Activated CD4-positive, alpha-beta T cell treated with anti-CD3 and anti-CD28 coated beads, Interleukin-2, amount 10 ng/mL, durations not matched to agents 7 days and 5 days (primary cell): ENCODE results near the gene GABBR2. TPM values are rescaled to one million over a fixed set of nuclear protein-coding genes. Genes with fewer than 3 reads are reported as not detected.
"Not testable (repeated sequence)": the region's sequence is repeated elsewhere in the genome, so short reads cannot be mapped to it uniquely, and the experiment has no call there.

Source experiments
- CTCF ChIA-PET: fragments of 350-600 bp; sonication (Branson Sonifier 250); formaldehyde crosslinking; loops from one replicate; lab custom pipeline; 2021; ENCODE audit warnings: antibody characterized with exemption; lab: Charles Lee
- POLR2A ChIA-PET: fragments of 350-600 bp; sonication (Branson Sonifier 250); formaldehyde crosslinking; loops from one replicate; lab custom pipeline; 2021; ENCODE audit warnings: antibody characterized with exemption; lab: Charles Lee
- DNase-seq: peaks from one replicate; pipeline ENCODE4 v3.0.0-alpha.2; 2020
- H3K27ac Mint-ChIP-seq: one replicate; pipeline ENCODE4 v1.8.0; 2021; ENCODE audit warnings: mild to moderate bottlenecking, moderate library complexity, mixed read lengths
- H3K27me3 Mint-ChIP-seq: one replicate; pipeline ENCODE4 v1.8.0; 2021; ENCODE audit warnings: mixed read lengths
- H3K36me3 Mint-ChIP-seq: one replicate; pipeline ENCODE4 v1.8.0; 2021; ENCODE audit warnings: low read depth, mixed read lengths
- H3K4me1 Mint-ChIP-seq: one replicate; pipeline ENCODE4 v1.8.0; 2021; ENCODE audit warnings: mixed read lengths
- H3K4me3 Mint-ChIP-seq: one replicate; pipeline ENCODE4 v1.8.0; 2021; ENCODE audit warnings: mild to moderate bottlenecking, moderate library complexity, mixed read lengths
- H3K9me3 Mint-ChIP-seq: one replicate; pipeline ENCODE4 v1.8.0; 2021; ENCODE audit warnings: mixed read lengths
- total RNA-seq, 2 experiments: library from RNA; stranded (reverse); gene quantifications; one replicate each; pipeline ENCODE4 v1.2.3, GENCODE V29; 2021

The GABBR2 gene
- total RNA-seq, 2 experiments from 2014 or later, result not detected

DNA sequence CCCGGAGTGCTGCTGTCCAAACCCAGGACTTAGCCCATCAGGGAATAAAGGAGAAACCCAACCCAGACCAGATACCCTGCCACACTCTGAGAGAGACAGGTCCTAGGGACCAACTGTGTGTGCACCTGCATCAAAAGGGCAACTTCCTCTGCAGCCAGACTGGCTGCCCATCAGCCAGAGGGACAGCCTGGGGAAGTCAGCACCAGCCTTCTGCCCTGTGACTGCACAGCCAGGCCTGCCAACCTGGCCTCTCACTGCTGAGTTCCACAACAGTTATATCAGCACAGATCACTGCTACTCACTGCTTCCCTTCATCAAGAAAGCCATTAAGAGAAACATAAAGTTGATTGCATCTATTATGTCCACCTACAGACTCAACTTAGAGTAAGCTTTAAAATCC is 18.0 kb downstream of the GABBR2 start:
- peaks cover 4% of the 10 kb centered on the region for H3K4me1 Mint-ChIP-seq
- no peak for DNase-seq
- H3K9me3 Mint-ChIP-seq, result no peaks in the 10 kb centered on the region
- ChIA-PET POLR2A (no interaction called here), CTCF (no interaction called here)
- peaks cover 5% of the 10 kb centered on the region for H3K27me3 Mint-ChIP-seq
- no peak overlapping the region for H3K4me3 Mint-ChIP-seq
- H3K27ac Mint-ChIP-seq, result no peak overlapping the region
- no peaks in the 10 kb centered on the region for H3K36me3 Mint-ChIP-seq

DNA sequence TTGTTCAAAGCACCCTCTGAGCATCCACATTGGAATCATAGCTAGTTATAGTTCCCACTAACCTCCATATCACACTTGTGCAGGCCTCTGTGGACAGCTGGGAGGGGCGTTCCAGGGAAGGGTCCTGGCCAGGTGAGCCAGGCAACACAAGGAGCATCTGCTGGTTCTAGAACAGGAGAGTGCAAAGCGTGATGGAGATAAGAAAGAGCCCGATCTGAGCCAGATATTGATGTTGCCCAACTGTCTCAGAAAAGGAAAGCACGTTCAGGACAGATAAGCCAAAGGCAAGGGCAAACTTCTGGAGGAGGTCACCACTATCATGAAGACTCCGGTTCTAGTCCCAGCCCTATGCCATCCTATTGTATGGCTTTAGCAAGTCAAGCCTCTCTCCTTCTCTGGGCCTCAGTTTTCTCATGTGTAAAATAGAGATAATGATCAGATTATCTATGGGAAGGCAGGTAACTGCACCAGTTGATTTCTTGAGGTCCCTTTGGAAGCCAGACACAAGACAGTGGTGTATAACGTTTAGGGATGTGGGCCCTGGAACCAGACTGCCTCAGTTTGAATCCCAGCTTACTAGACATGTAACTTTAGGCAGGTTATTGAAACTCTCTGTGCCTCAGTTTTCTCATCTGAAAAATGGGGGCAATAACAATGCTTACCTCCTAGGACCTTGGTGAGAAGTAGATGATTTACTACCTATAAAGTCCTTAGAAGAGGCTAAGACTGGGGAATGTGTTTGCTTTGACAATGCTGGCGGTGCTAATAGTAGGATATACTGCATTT is 19.8 kb downstream of the GABBR2 start:
- CTCF ChIA-PET, result no interaction called here
- no peak for DNase-seq
- H3K9me3 Mint-ChIP-seq, result no peaks in the 10 kb centered on the region

DNA sequence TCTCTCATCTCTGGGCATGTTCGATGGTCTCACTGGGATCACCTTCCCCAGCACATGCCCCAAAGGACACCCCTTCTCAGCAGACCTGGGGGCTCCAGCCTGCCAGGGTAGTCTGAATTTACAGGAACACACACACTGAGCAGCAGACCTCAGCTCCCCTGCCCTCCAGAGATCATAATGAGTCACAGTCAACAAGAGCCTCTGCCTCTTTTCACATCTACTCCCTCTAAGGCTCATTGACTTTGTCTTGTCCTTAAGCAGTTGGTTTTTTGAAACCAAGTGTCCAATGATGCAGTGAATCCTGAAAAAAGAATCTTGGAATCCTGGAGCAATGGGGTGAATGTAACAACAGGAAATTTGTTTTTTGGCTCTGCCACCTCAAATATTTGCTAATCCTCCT is 20.8 kb downstream of the GABBR2 start:
- Mint-ChIP-seq H3K27me3 (peaks cover 3% of the 10 kb centered on the region), H3K4me3 (no peak overlapping the region), H3K9me3 (no peaks in the 10 kb centered on the region), H3K36me3 (no peaks in the 10 kb centered on the region), H3K4me1 (peaks cover 4% of the 10 kb centered on the region), H3K27ac (no peak overlapping the region)
- ChIA-PET POLR2A (no interaction called here), CTCF (no interaction called here)
- DNase-seq, result no peak

More for the DNA sequence above, 19.8 kb downstream of the GABBR2 start:
- peaks cover 5% of the 10 kb centered on the region for H3K27me3 Mint-ChIP-seq
- POLR2A ChIA-PET, result interaction anchor here (0.6 kb wide), 1 partner anchor 718 kb away, joined by 3 read pairs; no protein-coding TSS in a partner anchor
- H3K36me3 Mint-ChIP-seq, result no peaks in the 10 kb centered on the region
- peaks cover 4% of the 10 kb centered on the region for H3K4me1 Mint-ChIP-seq
- no peak overlapping the region for H3K27ac Mint-ChIP-seq
- no peak overlapping the region for H3K4me3 Mint-ChIP-seq

DNA sequence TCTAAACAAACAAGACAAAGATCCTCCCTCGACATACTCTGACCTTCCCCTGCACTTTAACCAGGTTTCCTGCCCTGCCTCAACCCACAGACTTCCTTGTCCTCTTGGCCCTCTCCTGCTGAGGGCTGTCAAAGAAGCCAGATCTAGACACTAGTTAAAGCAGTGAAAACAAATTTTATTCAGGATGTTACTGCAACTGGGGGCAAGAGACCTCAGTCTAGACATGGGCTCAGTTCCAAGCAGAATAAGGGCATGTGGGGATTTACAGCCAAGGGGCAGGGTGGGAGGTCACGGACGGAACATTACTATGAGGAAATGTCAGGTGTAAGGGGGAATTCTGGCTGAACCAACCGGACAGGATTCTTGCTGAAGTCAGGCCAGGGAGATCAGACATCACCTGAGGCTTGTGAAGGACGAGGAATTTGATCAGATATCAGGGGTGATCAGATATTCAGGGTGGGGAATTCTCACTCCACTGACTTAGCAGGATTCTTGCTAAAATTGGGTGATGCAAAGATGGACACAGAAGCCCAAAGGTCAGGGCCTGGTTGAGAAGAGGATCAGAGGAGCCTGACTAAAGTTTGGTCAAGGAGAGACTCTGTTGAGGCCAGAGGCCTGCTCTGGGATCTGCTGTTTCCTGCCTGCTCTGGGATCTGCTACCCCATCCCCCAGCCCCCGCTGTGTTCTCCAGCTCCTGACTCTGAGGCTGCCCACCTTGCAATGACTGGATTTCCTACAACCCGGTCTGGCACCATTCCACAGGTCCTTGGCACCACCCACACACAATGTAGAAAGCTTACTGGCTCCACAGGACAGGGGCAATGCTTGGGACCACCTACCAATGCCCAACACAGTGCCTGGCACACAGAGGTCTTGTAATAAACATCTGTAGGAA is 21.5 kb downstream of the GABBR2 start:
- CTCF ChIA-PET, result no interaction called here
- no peak for DNase-seq
- Mint-ChIP-seq H3K4me1 (peaks cover 4% of the 10 kb centered on the region), H3K9me3 (no peaks in the 10 kb centered on the region), H3K27ac (no peak overlapping the region), H3K27me3 (peaks cover 3% of the 10 kb centered on the region), H3K4me3 (no peak overlapping the region), H3K36me3 (no peaks in the 10 kb centered on the region)
- POLR2A ChIA-PET, result no interaction called here

DNA sequence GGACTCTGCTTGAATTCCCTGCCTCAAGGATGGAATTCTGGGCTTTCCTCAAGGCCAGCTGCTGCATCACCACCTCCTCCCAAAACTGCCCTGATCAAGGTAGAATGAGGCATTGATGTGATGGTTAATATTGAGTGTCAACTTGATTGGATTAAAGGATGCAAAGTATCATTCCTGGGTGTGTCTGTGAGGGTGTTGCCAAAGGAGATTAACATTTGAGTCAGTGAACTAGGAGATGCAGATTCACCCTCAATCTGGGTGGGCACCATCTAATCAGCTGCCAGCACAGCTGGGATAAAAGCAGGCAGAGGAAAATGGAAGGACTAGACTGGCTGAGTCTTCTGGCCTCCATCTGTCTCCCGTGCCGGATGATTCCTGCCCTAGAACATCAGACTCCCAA is 23.9 kb downstream of the GABBR2 start:
- H3K36me3 Mint-ChIP-seq, H3K27ac Mint-ChIP-seq, H3K4me3 Mint-ChIP-seq, DNase-seq, POLR2A ChIA-PET, H3K4me1 Mint-ChIP-seq, CTCF ChIA-PET, H3K9me3 Mint-ChIP-seq, H3K27me3 Mint-ChIP-seq: not testable (repeated sequence)

DNA sequence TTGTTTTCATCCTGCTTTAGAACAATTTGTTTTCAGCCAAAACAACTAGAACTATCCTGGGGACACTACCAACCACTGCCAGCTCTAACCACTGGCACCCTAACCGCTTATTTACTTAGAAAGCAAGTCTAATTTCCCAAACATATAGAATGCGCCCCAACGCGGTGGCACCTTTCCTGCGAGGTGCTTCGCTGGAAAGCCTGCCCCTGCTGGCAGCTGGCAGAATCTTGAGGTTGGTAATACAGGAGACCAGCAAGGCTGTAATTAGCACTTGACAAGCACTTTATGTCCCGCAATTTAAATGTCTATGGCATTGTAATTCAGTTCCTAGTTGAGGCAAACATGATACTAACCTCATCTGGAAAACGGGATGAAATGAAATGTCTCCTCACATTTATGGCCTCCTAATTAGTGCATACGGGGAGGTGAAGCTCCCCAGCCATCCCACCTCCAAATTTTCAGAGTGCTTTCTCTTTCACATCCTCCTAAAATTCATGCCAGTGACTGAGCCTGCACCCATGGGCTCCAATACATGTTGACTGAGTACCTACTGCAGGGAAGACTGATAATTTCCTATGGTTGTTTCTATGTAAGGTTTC is 30.4 kb downstream of the GABBR2 start:
- POLR2A ChIA-PET, result no interaction called here
- peaks cover 24% of the 10 kb centered on the region for H3K27me3 Mint-ChIP-seq
- no peaks in the 10 kb centered on the region for H3K4me1 Mint-ChIP-seq
- H3K9me3 Mint-ChIP-seq, result no peaks in the 10 kb centered on the region
- no peak overlapping the region for H3K27ac Mint-ChIP-seq
- no peak overlapping the region for H3K4me3 Mint-ChIP-seq
- peak; percentile 12 for DNase-seq
- H3K36me3 Mint-ChIP-seq, result no peaks in the 10 kb centered on the region
- CTCF ChIA-PET, result no interaction called here

DNA sequence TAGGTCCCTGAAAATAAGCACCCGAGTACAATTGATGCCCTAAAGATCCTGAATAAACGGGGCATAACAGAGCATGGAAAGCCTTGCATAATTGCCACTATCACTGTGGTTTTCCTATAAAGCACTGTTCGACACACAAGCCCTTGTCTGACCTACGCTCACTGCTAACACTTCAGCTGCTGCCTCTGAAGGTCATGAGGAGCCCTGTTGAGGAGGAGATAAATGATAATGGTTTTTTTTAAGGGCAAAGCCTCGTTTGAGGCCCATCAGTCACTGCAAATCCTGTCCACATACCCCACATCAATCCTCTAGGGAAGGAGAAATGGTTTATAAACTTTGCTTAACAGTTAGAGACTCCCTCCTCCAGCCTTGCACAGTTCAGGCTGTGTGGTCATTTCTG is 35.1 kb downstream of the GABBR2 start:
- H3K36me3 Mint-ChIP-seq, result no peaks in the 10 kb centered on the region

DNA sequence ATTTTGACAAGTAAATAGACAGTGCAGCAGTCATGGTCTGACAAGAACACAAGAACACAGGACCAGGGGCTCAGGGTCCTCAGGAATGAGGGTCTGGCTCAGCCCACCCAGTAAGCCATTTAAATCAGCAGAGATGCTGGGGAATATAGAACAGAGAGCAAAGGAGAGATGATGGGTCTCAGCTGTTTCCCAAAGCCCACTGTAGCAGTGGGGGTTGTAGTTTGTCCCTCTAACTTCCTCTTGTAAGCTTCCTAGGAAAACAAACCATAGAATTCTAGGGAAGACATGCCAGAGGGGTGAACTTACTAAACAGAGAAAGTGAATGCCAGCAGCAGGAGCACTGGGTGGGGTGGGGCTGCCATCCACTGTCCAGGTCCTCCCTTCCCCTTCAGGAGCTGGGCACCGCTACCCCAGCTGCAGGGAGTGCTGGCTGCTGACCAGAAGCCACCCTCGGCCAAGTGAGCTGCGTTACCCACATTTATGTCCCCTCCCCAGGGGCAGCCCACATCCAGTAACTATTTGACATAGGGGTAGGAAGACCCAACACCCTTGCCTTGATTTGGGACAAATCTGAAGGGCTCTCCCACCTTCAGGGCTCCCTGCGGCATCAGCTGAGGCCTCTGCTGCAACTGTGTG is 41.6 kb downstream of the GABBR2 start:
- no peaks in the 10 kb centered on the region for H3K4me1 Mint-ChIP-seq
- CTCF ChIA-PET, result no interaction called here
- H3K9me3 Mint-ChIP-seq, result no peaks in the 10 kb centered on the region
- no peak overlapping the region for H3K4me3 Mint-ChIP-seq
- H3K27me3 Mint-ChIP-seq, result peaks cover 12% of the 10 kb centered on the region
- POLR2A ChIA-PET, result no interaction called here
- DNase-seq, result no peak
- no peaks in the 10 kb centered on the region for H3K36me3 Mint-ChIP-seq
- H3K27ac Mint-ChIP-seq, result no peak overlapping the region

More for the DNA sequence above, 35.1 kb downstream of the GABBR2 start:
- POLR2A ChIA-PET, result no interaction called here
- no peak for DNase-seq
- no peaks in the 10 kb centered on the region for H3K9me3 Mint-ChIP-seq
- no peaks in the 10 kb centered on the region for H3K4me1 Mint-ChIP-seq
- no peak overlapping the region for H3K4me3 Mint-ChIP-seq
- peaks cover 21% of the 10 kb centered on the region for H3K27me3 Mint-ChIP-seq
- CTCF ChIA-PET, result no interaction called here
- H3K27ac Mint-ChIP-seq, result no peak overlapping the region

DNA sequence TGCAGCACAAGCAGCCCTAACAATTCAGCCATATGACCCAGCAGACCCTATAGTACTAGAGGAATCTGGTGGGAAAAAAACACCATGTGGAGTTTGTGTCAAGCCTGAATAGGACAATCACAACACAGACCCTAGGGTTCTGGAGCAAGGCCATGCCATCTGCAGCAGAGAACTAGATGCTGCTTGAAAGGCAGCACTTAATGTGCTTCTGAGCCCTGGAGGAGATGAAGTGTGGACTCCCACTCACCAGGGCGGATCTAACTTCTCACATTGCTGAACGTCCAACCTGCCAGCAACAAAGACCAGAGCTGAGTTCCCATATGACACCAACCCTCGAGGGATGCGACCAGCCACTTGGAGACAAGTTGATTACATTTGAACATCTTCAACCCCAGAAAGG is 43.2 kb downstream of the GABBR2 start:
- ChIA-PET POLR2A (no interaction called here), CTCF (no interaction called here)
- no peak for DNase-seq
- Mint-ChIP-seq H3K36me3 (no peaks in the 10 kb centered on the region), H3K4me1 (no peaks in the 10 kb centered on the region), H3K27me3 (peaks cover 3% of the 10 kb centered on the region), H3K27ac (no peak overlapping the region), H3K4me3 (no peak overlapping the region), H3K9me3 (no peaks in the 10 kb centered on the region)

DNA sequence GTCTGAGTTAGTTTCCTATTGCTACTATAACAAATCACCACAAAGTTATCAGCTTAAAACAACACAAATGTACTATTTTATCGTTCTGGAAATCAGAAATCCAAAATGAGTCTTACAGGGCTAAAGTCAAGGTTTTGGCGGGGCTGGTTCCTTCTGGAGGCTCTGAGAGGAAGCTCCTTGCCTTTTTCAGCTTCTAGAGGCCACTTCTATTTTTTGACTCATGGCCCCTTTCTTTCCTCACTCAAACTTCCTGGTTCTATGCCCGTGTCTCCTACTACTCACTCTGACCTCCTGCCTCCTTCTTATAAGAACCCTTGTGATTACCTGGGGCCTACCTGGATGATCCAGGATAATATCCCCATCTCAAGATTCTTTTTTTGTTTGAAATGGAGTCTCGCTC is 48.2 kb downstream of the GABBR2 start:
- DNase-seq, result no peak
- peaks cover 3% of the 10 kb centered on the region for H3K27me3 Mint-ChIP-seq
- ChIA-PET POLR2A (interaction anchor here (0.7 kb wide), 2 partner anchors 275 to 673 kb away, joined by 3 read pairs; no protein-coding TSS in a partner anchor), CTCF (no interaction called here)
- no peaks in the 10 kb centered on the region for H3K9me3 Mint-ChIP-seq
- H3K4me3 Mint-ChIP-seq, result no peak overlapping the region
- no peaks in the 10 kb centered on the region for H3K36me3 Mint-ChIP-seq
- H3K4me1 Mint-ChIP-seq, result no peaks in the 10 kb centered on the region
- no peak overlapping the region for H3K27ac Mint-ChIP-seq

DNA sequence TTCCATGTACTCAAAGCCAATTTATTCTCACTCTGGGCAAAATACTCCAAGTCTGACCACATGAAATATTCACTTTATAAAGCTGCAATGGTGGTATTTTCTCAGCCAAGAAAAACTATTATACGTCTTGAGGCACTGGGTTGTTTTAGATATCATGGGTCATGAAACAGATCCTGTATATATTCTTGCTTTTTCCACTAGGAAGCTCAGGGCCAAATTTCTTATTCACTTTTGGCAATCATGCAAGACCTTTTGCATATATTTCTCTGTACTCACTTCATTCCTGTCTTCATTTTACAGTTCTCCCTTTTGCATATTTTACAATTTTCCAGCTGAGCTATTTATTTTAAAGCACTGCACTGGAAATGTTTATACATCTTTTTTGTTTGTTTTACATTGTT is 49.8 kb downstream of the GABBR2 start:
- Mint-ChIP-seq H3K9me3 (no peaks in the 10 kb centered on the region), H3K4me1 (no peaks in the 10 kb centered on the region), H3K36me3 (no peaks in the 10 kb centered on the region), H3K4me3 (no peak overlapping the region), H3K27me3 (peaks cover 3% of the 10 kb centered on the region), H3K27ac (no peak overlapping the region)
- ChIA-PET POLR2A (no interaction called here), CTCF (no interaction called here)
- DNase-seq, result no peak

DNA sequence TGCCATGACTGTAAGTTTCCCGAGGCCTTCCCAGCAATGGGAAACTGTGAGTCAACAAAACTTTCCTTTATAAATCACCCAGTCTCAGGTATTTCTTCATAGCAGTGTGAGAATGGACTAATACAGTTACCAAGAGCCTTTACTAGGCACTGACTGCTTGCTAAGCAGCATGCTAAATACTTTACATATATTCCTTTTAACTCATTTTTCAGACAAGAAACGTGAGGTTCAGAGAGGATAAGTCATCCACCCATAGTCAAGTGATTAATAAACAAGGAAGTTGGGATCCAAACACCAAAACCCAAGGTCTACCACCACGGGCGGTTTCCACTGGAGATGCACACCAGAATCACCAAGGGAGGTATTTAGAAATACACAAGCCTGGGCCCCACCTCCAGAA is 50.8 kb downstream of the GABBR2 start:
- no peak overlapping the region for H3K27ac Mint-ChIP-seq
- DNase-seq, result no peak
- no peaks in the 10 kb centered on the region for H3K36me3 Mint-ChIP-seq
- no peak overlapping the region for H3K4me3 Mint-ChIP-seq
- peaks cover 3% of the 10 kb centered on the region for H3K27me3 Mint-ChIP-seq
- POLR2A ChIA-PET, result no interaction called here
- H3K9me3 Mint-ChIP-seq, result no peaks in the 10 kb centered on the region
- H3K4me1 Mint-ChIP-seq, result no peaks in the 10 kb centered on the region
- CTCF ChIA-PET, result no interaction called here
